Right hindlimb (tissue), 1 donor: ENCODE data around the gene FLCN.
"Not testable (repeated sequence)": the region's sequence is repeated elsewhere in the genome, so short reads cannot be mapped to it uniquely, and the experiment has no call there.

ENCODE experiments used
- DNase-seq: peaks from one replicate; pipeline ENCODE4 v3.0.0-alpha.2; 2018

The FLCN gene

GRCh38 chr17:17206124-17206912 is 30.6 kb downstream of the FLCN start, which contains the start of gene PLD6:
PLD6 (minus strand) TSS chr17:17206333; CDS start chr17:17206286, 47 bp downstream.
- peak; percentile 75 for DNase-seq

DNA sequence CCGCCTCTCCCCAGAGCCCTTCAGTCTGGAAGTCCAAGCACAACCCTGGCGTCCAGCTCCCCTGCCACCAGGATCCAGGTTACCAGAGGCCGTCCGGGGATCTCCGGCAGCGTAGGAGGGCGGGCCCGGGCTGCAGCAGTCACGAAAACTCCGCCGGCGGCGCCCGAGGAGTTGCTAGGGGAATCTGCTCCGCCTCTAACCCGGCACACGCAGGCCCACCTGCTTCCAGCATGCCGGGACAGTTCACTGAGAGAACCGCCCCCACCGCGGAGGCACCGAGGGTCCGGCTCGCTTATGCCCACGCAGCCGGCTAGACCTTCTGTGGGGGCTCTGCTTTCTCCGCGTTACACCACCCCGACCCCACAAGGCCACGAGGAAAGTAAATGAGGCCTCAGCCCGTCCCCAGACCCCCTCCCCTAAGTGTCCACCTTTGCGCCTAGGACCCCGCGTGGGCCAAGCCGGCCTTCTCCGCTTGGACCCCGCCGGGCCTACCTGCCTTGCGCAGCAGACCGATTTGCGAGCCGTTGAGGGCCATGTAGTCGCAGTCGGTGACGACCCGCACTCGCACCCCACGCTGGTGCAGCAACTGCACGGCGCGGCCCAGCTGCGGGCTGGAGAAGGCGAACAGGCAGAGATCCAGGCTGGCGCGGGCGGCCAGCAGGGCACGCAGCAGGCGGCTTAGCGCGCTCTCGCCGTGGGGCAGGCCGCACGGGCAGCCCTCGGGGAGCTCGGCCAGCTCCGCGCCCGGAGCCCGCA is 31.4 kb downstream of the FLCN start:
- peak; percentile 66 for DNase-seq

DNA sequence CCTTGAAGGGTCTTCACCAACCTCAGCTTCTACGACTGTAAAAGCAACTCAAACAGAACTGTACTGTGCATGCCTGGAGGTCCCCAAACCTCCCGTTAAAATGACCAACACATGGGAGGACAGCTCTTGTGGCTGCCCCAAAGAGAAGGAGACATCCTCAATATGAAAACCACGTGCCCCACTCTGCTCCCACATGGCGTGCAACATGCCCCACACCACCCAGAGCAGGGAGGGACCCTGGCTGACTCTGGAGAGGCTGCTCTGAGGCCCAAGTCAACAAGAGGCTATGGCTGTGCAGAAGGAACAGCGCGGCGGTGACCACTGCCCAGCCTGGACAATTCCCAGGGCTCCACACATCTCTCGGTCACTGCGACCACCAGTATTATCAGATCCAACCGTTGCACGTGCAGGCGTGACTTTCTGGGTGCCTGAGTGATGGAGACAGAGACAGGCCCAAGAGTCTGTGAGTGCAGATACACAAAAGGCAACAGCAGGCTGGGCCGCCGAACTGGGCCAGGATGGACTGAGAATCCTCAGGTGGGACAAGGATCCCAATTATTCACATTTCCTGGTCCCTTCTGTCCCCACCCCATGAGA is 32.2 kb downstream of the FLCN start:
- DNase-seq: no peak

GRCh38 chr17:17204041-17204591 is 32.9 kb downstream of the FLCN start:
- DNase-seq: peak; percentile 50

DNA sequence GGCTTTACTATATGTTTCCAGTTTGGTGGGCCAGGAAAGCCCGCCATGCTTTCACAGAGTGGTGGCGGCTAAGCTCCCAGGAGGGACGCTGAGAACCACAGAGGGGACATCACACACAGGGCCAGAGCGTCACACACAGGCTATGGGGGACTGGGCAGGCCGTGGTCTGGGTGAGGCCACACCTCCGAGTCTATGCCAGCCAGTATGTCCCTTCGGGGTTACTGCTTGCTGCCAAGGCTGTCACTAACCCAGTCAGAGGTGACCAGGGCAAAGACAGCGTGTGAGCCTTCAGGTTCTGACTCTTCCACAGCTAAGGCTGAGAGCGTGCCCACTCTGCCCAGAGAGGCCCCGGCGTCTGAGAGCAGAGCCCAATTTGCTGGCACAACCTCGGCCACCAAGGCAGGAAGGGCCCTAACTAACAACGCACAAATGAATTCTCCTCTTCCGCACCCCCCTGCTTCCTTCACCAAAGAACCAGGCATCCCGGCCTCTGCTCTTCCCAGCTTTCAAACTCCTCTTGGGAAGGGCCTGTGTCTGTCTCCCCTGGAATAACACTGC is 33.7 kb downstream of the FLCN start:
- no peak for DNase-seq

DNA sequence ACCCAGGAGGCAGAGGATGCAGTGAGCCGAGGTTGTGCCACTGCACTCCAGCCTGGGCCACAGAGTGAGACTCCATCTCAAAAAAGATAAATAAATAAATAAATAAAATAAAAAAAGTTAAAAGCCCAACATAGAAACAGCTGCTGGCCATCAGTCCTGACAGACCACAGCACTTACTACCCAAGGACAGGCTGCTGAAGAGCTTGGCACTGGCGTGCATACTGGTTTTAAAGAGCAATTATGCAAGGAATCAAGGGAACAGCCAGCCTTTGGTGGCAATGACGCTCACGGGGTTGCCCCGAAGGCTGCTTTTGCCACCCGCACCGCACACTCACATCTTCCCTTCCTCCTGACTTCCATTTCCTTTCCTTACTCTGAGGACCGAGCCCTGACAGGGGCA is 35.1 kb downstream of the FLCN start:
- DNase-seq: no peak

GRCh38 chr17:17201271-17201670 is 35.7 kb downstream of the FLCN start:
- no peak for DNase-seq

DNA sequence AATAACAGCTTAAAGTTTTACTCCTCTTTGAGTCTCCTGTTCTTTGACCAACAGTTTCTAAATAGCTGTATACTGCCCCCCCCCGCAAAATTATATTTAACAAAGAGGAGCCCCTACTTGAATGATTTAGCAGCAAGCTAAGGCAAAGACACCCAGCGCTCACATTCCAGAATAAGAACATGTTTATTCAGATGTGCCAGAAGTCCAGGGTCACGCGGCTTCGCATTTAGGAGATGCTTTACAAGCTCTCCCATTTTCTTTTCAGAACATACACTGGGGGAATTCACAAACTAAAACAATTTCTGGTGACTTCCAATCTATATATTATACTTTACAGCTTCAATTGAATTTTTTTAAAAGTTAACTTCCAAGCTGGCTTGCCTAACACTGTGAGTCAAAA is 36.1 kb downstream of the FLCN start:
- no peak for DNase-seq

DNA sequence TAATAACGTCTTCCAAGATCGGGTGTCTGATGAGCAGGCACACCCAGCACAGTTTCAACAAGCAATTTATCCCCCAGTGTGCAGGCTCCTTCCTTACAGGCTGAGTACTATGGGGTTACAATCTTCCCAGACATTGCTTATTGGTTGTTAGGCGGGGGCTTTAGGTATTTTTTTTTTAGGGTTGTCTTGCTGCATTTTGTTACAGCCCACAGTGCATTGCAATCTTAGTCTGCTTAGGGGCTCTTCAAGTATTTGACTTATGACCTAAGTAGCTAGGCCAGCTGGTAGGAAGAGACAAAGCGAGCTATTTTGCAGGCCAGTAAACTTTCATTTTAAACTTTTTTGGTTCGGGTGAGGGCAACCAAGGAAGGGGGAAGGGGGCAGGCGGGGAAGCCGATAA is 36.7 kb downstream of the FLCN start:
- no peak for DNase-seq

GRCh38 chr17:17198281-17198680 is 38.7 kb downstream of the FLCN start:
- no peak for DNase-seq

DNA sequence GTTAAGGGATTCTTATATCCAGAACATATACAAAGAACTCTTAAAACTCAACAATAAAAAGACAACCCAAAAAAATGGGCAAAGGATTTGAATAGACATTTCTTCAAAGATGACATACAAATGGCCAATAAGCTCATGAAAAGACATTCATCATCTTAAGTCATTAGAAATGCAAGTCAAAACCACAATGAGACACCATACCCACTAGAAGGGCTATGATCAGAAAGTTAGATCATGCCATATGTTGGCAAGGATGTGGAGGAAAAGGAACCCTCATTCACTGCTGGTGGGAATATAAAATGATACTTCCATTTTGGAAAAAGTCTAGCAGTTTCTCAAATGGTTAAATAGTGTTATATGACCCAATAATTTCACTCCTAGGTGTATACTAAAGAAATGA is 40.2 kb downstream of the FLCN start:
- DNase-seq: no peak

- DNase-seq: not testable (repeated sequence)
Measured at GRCh38 chr17:17195466-17195865, 41.5 kb downstream of the FLCN start.

GRCh38 chr17:17191961-17192381 is 45.0 kb downstream of the FLCN start:
- no peak for DNase-seq

- no peak for DNase-seq
Measured at GRCh38 chr17:17191346-17191792, 45.6 kb downstream of the FLCN start.

DNA sequence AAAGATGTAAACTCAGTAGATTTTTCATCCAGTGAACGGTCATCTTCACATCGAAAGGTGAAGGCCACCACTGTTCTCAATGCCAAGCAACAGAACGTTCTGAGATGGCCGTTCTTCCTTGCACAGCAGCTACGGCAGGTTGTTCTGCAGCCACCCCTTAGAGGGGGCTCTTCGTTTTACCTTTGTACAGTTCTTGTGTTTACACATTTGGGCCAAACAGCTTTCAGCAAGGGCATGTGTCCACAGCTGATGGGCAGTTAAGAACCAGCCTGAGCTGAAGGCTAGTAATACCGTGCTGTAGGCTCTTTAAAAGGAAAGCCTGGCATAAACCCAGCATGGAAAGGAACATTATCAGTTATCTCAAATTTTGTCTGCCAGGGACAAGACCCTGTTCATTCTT is 46.8 kb downstream of the FLCN start:
- no peak for DNase-seq

GRCh38 chr17:17189559-17189958 is 47.4 kb downstream of the FLCN start:
- DNase-seq: no peak

DNA sequence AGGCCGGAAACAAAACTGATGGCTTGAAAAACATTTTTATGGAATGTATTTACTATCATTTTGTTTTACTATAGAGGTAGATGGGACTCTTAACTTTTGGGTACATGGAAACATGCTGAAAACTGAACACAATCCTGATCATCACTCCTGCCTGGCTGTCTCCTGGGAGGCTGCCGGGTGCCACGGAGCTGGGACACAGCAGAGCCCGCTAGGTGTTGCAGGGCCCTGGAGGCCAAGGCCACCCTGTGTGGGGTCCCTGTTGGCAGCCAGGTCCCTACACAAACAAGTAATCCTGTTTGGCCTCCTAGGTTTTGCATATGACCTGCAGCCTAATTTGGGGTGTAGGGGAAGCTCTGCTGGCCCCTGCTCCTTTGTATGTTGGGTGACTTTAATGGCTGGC is 48.4 kb downstream of the FLCN start:
- DNase-seq: no peak

DNA sequence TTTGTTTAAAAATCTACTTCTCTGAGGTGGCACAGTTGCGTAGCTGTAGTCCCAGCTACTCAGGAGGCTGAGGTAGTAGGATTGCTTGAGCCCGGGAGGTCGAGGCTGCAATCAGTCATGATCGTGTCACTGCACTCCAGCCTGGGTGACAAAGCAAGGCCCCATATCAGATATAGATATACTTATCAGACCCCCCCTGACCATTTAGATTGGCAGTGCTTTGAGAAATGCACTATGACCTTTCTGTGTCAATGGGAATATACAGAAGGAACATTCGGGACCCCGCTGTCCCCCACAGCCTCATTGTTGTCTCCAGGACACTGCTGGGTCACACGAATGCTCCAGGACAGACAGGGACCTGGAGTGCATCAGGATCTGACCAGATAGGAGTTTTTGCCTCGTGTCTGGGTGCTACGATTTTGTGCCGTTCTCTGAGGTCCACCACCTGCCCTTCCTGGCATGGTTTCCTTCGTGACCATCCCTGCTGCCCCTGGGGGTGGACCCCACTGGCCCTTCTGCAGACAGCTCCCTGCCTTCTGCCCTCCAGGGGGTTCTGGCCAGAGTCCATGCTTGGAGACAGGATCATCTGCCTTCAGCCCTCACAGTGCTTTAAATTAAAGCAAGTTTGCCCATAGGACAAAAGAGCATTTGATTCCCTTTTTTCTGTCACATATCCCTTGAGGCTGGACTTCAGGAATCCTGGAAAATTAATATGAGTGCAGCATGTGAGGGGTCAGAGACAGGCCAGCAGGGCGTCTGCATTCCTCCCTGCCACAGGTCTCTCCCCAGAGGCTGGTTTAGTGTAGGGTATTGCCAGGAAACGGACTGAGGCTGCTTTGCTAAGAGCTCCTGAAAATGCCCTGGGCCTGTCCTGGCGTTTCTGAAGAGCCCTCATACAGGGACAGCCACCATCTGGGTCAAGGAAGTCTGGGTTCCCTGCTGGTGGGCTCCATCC is 50.1 kb downstream of the FLCN start:
- no peak for DNase-seq

GRCh38 chr17:17186051-17186450 is 50.9 kb downstream of the FLCN start:
- no peak for DNase-seq

DNA sequence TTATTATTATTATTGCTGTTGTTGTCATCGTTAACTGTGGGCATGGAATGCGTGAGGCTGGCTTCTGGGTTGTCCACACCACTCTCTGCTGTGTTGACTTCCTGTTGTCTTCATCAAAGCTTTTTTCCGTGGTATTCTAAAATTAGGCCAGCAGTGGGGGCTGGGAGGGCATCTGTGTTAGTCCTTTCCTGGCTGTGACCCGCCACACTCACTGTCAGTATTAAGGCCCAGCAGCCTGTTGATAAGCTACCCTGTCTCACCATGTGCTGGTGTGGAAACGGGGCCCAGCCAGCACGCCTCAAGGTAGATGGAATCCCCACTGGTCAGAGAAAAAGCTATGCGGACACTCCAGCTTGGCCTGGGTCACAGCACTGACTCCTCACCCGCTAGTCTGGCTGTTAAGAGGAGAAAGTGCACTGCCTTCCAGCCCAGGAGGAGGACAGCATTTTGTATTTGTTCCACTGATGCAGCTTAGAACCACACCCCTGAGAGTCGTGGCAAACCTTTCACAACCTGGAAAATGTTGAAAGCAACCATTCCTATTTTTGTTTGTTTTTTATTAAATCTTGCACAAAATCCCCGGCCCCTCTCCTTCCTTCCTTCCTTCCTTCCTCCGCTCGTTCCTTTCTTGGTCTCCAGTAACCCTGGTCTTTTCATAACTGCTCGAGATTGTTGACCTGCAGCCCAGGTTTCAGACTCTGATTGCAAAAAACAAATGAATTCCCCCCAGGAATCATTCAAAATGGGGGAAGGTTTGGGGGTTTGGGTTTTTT is 51.8 kb downstream of the FLCN start:
- not testable (repeated sequence) for DNase-seq

- DNase-seq: no peak
Measured at GRCh38 chr17:17183744-17184143, 53.2 kb downstream of the FLCN start.
